ENCODE data around the gene EP400. TPM values are rescaled to one million over a fixed set of nuclear protein-coding genes. Genes with fewer than 3 reads are reported as not detected.

The EP400 gene
- total and polyA plus RNA-seq, 9 of the 15 experiments (the other 6 are each of a cell fraction or from before 2014, with no cell fraction given), result 4.5 to 58.0 (median 7.0) TPM

- TF ChIP-seq GATAD2B (IDR thresholded peaks at IDR 0.05; ENCODE audit: borderline replicate concordance) (no peak), CREBBP (IDR thresholded peaks at IDR 0.05; ENCODE audit: low read depth, low read length) (no peak), RBBP5 (IDR thresholded peaks at IDR 0.05; ENCODE audit: borderline replicate concordance, insufficient read depth, low read length, poor library complexity, severe bottlenecking) (peak; percentile 18), ZNF146 (CRISPR knock-in tag; IDR thresholded peaks at IDR 0.05; ENCODE audit: unreplicated experiment) (no peak), ATF1 (CRISPR knock-in tag; IDR thresholded peaks at IDR 0.05) (no peak; the same call in 1 of the 2 replicates), ATF1 (tag; IDR thresholded peaks at IDR 0.05) (peak; percentile 72), TRIM24 (IDR thresholded peaks at IDR 0.05) (no peak), ZBTB40 (IDR thresholded peaks at IDR 0.05) (0 out of 2 replicates have a peak, but pooled peaks have one; percentile 25), ZBTB40 (CRISPR knock-in tag; IDR thresholded peaks at IDR 0.05) (no peak), HOMEZ (CRISPR knock-in tag; IDR thresholded peaks at IDR 0.05) (no peak), BCLAF1 (IDR thresholded peaks at IDR 0.05; ENCODE audit: borderline replicate concordance in 1 of 2, control insufficient read depth in 1 of 2, low read depth in 2 of 2, low read length in 1 of 2) (no peak), CBFA2T3 (IDR thresholded peaks at IDR 0.05) (peak; percentile 23; the same call in 1 of the 2 replicates), HDAC3 (IDR thresholded peaks at IDR 0.05; ENCODE audit: borderline replicate concordance, partially characterized antibody) (peak; percentile 26), MAZ (CRISPR knock-in tag; conservative IDR thresholded peaks at IDR 0.05 in 1 of 2, IDR thresholded peaks at IDR 0.05 in 1 of 2) (no peak; a peak in 1 of 4 replicates)
Observed at GRCh38 chr12:132084621-132085290, 135.0 kb downstream of the EP400 start (continued).
